NCI-H82 treated with DMSO at 0.1 percent for 48 hours (cell line): Measurements from ENCODE around the gene HERC3.
"Not testable (repeated sequence)": the region's sequence is repeated elsewhere in the genome, so short reads cannot be mapped to it uniquely, and the experiment has no call there.

Source experiments
- DNase-seq: peaks from one replicate; lab custom pipeline; 2025; ENCODE audit not compliant: unreplicated experiment; lab: John Stamatoyannopoulos, UW

The HERC3 gene

DNA sequence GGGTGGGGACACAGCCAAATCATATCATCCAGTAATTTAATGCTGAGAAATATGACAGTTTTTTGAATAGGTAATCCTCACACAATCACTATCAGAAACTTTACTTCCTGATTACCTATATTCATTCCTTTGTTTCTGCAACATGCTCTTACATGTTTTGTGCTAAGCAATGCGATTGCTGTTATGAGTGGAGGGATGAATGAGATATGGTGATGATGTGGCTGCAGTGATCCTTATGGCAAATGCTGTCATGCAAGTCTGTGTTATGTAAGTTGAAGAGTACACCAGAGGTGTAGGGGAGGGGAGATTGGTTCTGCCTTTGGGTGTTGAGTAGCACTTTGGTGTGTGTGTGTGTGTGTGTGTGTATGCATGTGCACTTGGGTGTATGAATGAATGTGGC lies 14.6 kb downstream of the HERC3 start:
- DNase-seq: no peak

GRCh38 chr4:88609387-88609786 lies 17.1 kb downstream of the HERC3 start:
- DNase-seq: no peak

- DNase-seq: not testable (repeated sequence)
Observed at GRCh38 chr4:88609794-88610193, 17.5 kb downstream of the HERC3 start.

GRCh38 chr4:88610771-88611170 lies 18.5 kb downstream of the HERC3 start:
- DNase-seq: no peak

- DNase-seq: no peak
Observed at GRCh38 chr4:88613417-88613875, 21.2 kb downstream of the HERC3 start.

GRCh38 chr4:88614058-88614457 lies 21.8 kb downstream of the HERC3 start:
- no peak for DNase-seq

DNA sequence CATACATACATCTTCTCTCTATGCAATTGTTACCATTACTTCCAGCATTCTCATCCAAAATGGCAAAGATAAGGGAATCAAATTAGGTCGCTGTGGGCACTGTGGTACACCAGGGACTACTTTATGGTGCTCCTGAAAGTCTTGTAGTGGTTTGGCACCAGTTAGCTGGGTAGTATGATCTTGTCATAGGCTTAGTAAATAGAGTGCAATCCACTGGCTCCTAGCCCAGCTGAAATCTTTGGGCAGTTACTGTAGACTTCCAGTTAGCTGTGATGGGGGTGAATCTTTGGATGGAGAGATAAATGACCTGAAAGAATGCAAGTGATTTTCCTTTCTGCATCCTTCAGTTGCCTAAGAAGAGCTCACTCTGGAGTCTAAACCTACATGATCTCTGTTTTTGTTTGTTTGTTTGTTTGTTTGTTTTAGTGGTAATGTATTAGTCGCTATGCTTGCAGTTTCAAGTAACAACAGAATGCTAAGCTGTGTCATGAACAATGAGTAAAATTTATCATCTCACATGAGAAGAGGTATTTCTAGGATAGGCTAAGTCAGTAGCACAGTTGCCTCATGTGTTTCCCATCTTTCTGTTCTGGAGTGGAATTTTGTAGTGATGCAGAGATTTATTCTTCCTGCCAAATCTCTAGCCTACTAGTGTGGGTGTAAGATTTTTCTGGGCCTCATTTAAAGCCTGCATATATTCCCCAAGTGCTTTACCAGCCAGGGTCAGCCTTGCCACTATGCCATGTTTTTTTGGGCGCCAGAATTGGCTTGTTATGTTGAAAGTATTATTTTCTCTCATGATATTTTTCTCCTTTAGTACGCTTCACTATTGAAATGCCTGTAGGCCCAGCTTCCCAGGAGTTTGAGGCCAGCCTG lies 24.2 kb downstream of the HERC3 start:
- no peak for DNase-seq

DNA sequence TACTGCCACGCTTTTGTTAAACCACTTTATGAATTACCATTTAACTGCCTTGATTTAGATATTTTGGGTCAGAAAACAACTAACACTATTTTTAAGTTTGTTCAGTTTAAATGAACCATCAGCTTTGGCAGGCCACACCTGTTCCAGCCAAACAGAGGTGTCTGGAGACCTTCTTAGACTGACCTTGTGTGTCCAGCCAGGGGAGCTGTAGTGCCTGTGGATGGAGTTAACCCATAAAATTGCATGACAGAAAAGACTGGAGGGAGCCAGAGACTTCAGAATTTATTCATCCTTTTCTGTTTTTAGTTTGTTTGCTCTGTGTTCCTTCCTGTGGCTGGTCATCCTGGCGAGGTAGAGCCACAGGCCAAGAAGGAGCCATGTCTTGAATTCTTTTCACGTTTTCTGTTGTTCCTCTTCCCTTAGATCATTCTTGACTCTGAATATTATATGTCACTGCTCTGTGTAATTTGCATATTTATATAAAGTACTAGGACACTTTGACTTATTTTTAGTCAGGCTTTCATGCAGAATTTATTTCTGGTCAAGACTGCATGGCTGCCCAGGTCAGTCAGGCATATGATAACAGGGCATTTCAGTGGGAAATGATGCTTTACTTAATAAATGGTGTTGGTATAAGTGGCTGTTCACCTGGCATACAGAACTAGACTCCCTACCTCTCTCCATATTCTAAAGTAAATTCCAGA lies 26.7 kb downstream of the HERC3 start:
- no peak for DNase-seq

DNA sequence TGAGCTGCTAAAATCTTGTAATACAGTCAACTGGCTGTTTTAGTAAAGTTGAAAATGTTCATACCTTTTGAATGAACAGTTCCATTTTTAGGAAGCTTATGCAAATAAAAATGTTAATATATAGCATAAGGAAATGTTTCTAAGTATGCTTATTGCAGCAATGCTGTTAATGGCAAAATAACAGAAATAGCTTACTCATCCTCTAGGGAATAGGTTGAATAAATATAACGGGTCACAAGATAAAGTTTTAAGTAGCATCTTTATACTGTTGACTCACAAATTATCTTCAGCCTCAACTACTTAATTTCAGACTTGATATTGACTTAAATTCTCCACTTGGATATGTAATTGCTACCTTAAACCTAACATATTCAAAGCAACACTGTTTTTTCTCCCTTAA lies 27.7 kb downstream of the HERC3 start:
- no peak for DNase-seq

GRCh38 chr4:88621763-88622327 lies 29.6 kb downstream of the HERC3 start:
- no peak for DNase-seq

DNA sequence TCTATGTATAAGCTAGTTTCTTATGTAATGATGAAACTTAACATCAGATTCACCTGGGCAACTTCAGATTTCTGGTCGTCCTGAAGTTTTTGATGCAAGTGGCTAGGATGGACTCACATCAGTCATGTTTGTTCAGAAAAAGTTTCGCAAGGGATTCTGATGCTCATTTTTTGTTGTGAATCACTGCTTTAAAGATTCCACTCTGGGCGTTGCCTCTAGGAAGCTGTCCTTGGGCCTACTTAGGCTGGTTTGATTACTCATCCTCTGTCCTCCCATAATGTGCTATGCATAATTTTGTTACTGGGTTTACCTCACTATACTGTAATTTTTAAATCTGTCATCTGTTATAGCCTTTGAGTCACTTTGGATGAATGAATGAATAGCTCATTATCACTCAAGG lies 30.8 kb downstream of the HERC3 start:
- DNase-seq: no peak

DNA sequence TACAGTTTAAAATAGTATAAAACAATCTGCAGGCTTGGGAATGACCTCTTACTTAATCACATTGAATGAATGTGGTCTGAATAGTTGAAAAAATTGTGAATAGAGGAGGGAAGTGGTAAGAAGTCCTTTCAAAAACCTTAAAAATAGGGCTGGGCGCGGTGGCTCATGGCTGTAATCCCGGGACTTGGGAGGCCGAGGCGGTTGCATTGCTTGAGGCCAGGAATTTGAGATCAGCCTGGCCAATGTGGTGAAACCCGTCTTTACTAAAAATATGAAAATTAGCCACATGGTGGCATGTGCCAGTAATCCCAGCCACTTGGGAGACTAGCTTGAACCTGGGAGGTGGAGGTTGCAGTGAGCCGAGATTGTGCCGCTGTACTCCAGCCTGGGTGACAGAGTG lies 36.5 kb downstream of the HERC3 start:
- no peak for DNase-seq

DNA sequence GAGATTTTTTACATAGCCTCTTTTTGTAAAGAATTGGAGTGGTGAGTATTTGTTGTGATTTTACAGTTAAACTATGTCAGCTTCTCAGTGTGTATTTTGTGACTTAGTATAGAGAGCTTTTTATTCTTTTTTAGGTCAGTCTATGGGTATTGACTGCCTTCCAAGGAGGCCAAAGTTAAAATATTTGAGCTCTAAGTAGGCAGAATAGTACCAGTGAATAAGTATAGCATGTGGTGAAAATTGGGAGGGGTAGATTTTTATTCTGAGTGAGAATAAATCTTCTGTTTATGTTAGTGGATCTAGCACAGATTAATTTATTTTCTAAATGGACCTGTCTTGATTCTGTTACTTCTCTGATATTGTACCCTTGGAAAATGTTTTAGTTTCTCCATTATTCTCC lies 37.5 kb downstream of the HERC3 start:
- DNase-seq: no peak

DNA sequence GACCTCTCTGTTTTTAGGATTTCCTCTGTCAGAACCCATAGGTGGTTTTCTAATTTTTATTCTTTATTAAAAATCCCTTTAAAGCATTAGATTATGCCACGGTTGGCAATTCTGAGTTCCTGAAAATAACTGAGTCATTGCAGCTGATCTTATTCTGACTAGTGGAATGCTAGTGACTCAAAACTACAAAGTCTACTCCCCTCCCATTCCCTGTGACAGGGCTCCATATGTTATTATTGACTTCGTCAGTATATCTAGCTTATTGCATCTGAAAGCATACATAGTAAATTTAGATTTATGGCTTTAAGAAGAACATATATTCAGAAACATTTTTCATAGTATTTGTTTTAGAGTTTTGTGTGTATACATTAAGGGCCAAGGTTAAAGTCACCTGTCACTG lies 38.5 kb downstream of the HERC3 start:
- no peak for DNase-seq

- no peak for DNase-seq
Observed at GRCh38 chr4:88643932-88644331, 51.7 kb downstream of the HERC3 start.

DNA sequence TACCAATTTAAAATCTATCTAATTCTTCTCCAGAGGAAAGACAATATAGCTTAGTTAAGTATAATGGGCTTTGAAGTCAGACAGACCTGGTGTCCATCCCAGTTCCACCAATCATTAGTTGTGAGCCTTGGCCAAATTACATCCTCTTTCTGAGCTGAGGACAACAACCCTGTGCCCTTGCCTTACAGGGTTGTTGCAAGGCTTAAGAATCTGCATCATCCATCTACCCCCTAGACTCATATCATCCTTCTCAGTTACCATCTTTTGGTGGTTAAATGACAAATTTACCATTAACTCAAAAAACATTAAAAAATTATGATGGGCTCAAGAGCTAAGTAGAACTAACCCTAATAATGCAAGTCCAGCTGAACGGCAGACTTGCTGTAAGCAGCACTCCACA lies 53.7 kb downstream of the HERC3 start:
- no peak for DNase-seq

GRCh38 chr4:88646528-88647280 lies 54.4 kb downstream of the HERC3 start:
- no peak for DNase-seq

GRCh38 chr4:88649716-88650115 lies 57.4 kb downstream of the HERC3 start:
- no peak for DNase-seq

- no peak for DNase-seq
Observed at GRCh38 chr4:88653371-88653946, 61.2 kb downstream of the HERC3 start.

DNA sequence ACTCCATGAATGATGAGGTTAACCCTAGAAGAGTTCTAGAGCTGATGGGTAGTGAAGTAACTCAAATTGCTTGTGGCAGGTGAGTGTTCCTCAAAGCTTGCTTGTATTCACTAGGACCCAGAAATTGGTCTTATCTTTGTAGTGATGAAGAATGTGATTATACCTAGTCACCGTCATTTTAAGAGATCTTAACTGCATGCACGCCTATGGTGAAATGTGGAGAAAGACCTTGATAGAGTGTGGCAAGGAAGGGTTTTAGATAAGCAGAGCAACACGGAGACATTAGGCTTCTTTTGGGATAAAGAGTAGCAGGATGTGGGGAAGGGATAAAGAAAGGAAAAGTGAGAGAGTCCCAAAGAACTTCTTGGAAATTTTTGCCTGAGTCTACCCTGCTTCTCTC lies 62.9 kb downstream of the HERC3 start:
- DNase-seq: no peak
